ENCODE measurements around the gene PDE4D. TPM values are rescaled to one million over a fixed set of nuclear protein-coding genes. Genes with fewer than 3 reads are reported as not detected.
A peak's percentile ranks its signal among the peaks of the same experiment; 100 is the strongest.

The PDE4D gene
- total and polyA plus RNA-seq, 2 experiments from 2014 or later: 4.3 to 9.7 TPM

- H3F3A ChIP-seq (ENCODE audit: insufficient read depth): peaks cover 10% of the 10 kb centered on the region; the same call in 1 of the 2 replicates
- H3K36me3 ChIP-seq (ENCODE audit: low read depth): no peaks in the 10 kb centered on the region
- peaks cover 11% of the 10 kb centered on the region for H3K4me1 ChIP-seq (ENCODE audit: insufficient read depth)
- no peak overlapping the region for H3K27ac ChIP-seq
- H3K9ac ChIP-seq: no peak overlapping the region
- in situ Hi-C loops (cut with MboI): no loop called here
- H3K9me3 ChIP-seq (ENCODE audit: low read depth): no peaks in the 10 kb centered on the region
- no peak overlapping the region for H3K4me2 ChIP-seq (ENCODE audit: unreplicated experiment)
- H4K20me1 ChIP-seq (ENCODE audit: insufficient read depth): no peaks in the 10 kb centered on the region
- TF ChIP-seq EZH2phosphoT487 (IDR thresholded peaks at IDR 0.05; ENCODE audit: insufficient read depth, low read depth): no peak
- H3K79me2 ChIP-seq (ENCODE audit: insufficient read depth): no peaks in the 10 kb centered on the region
- H3K27me3 ChIP-seq (replicated peaks; ENCODE audit: insufficient read depth): no peaks in the 10 kb centered on the region
- H3K9me2 ChIP-seq (ENCODE audit: insufficient read depth): no peaks in the 10 kb centered on the region
- H2AFZ ChIP-seq: no peak overlapping the region
- DNase-seq: no peak
- no peak overlapping the region for H3K4me3 ChIP-seq
These were observed 110.3 kb downstream of the PDE4D start for GRCh38 chr5:59783264-59783663.

DNA sequence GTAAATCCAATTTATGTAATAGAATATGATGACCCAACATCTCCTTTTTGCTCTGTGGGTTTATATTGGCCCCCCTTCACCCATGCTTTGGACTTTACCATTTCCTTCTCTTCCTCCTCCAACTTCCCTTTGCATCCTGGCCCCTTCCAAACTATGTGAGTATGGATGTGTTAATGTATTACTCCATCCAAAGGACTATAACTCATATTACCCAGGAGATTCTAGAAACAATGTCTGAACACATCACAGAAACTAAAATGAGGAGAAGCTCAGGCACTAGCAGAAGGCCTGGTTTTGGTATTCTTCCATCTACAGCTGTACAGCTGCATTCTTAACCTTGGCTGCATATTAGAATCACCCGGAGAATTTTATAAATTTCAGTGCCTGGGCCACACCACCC is 110.7 kb downstream of the PDE4D start:
- DNase-seq: no peak
- H3K36me3 ChIP-seq (ENCODE audit: low read depth): no peaks in the 10 kb centered on the region
- no peaks in the 10 kb centered on the region for H3K9me2 ChIP-seq (ENCODE audit: insufficient read depth)
- H3K4me2 ChIP-seq (ENCODE audit: unreplicated experiment): no peak overlapping the region
- in situ Hi-C loops (cut with MboI): no loop called here
- no peak overlapping the region for H2AFZ ChIP-seq
- H3K4me3 ChIP-seq: no peak overlapping the region
- H3K27me3 ChIP-seq (replicated peaks; ENCODE audit: insufficient read depth): no peaks in the 10 kb centered on the region
- peaks cover 11% of the 10 kb centered on the region for H3K4me1 ChIP-seq (ENCODE audit: insufficient read depth)
- no peak overlapping the region for H3K27ac ChIP-seq
- peaks cover 10% of the 10 kb centered on the region; the same call in 1 of the 2 replicates for H3F3A ChIP-seq (ENCODE audit: insufficient read depth)
- H3K9ac ChIP-seq: no peak overlapping the region
- H3K9me3 ChIP-seq (ENCODE audit: low read depth): no peaks in the 10 kb centered on the region
- no peaks in the 10 kb centered on the region for H4K20me1 ChIP-seq (ENCODE audit: insufficient read depth)
- TF ChIP-seq EZH2phosphoT487 (IDR thresholded peaks at IDR 0.05; ENCODE audit: insufficient read depth, low read depth) (no peak), EZH2 (IDR thresholded peaks at IDR 0.05; ENCODE audit: insufficient read depth, poor library complexity, severe bottlenecking) (no peak)
- 52 to 60% methylated on average over 1 of the region's 1 CpG for WGBS, 2 experiments (ENCODE audit: low coverage in 1 of 2, low lambda C conversion rate in 2 of 2, missing lambda C conversion rate in 2 of 2)
- no peaks in the 10 kb centered on the region for H3K79me2 ChIP-seq (ENCODE audit: insufficient read depth)

DNA sequence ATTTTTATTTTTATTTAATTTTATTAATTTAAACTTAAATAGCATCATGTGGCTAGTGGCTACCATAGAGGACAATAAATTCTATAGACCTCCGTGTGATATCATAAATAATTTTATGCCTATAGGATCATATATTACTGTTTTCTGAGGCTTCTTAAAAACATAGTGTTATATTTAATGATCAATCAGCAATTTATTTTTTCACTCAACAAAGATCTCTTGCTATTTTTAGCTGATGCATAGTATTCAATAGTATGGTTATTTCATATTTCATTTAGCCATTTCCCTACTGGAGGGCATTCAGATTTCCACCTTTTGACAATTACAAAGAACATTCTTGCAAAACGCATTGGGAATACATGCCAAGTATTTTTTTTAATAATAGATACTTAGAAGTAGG is 114.1 kb downstream of the PDE4D start:
- no peak overlapping the region for H3K4me3 ChIP-seq
- TF ChIP-seq EZH2phosphoT487 (IDR thresholded peaks at IDR 0.05; ENCODE audit: insufficient read depth, low read depth): no peak
- no peak for TF ChIP-seq EZH2 (IDR thresholded peaks at IDR 0.05; ENCODE audit: insufficient read depth, poor library complexity, severe bottlenecking)
- H3K9ac ChIP-seq: no peak overlapping the region
- no peaks in the 10 kb centered on the region for H3K9me3 ChIP-seq (ENCODE audit: low read depth)
- in situ Hi-C loops (cut with MboI): no loop called here
- no peaks in the 10 kb centered on the region for H3K27me3 ChIP-seq (replicated peaks; ENCODE audit: insufficient read depth)
- no peaks in the 10 kb centered on the region for H3F3A ChIP-seq (ENCODE audit: insufficient read depth)
- H3K9me2 ChIP-seq (ENCODE audit: insufficient read depth): no peaks in the 10 kb centered on the region
- no peak overlapping the region for H3K4me2 ChIP-seq (ENCODE audit: unreplicated experiment)
- no peak for DNase-seq
- H3K79me2 ChIP-seq (ENCODE audit: insufficient read depth): no peaks in the 10 kb centered on the region
- WGBS, 2 experiments (ENCODE audit: low coverage in 1 of 2, low lambda C conversion rate in 2 of 2, missing lambda C conversion rate in 2 of 2): 61 to 69% methylated on average over 2 of the region's 2 CpGs
- H3K27ac ChIP-seq: no peak overlapping the region
- no peak overlapping the region for H2AFZ ChIP-seq
- H4K20me1 ChIP-seq (ENCODE audit: insufficient read depth): no peaks in the 10 kb centered on the region
- no peaks in the 10 kb centered on the region for H3K4me1 ChIP-seq (ENCODE audit: insufficient read depth)
- no peaks in the 10 kb centered on the region for H3K36me3 ChIP-seq (ENCODE audit: low read depth)

GRCh38 chr5:59777028-59777427 is 116.5 kb downstream of the PDE4D start:
- no peaks in the 10 kb centered on the region for H3K27me3 ChIP-seq (replicated peaks; ENCODE audit: insufficient read depth)
- H3K36me3 ChIP-seq (ENCODE audit: low read depth): no peaks in the 10 kb centered on the region
- H3K4me1 ChIP-seq (ENCODE audit: insufficient read depth): no peaks in the 10 kb centered on the region
- TF ChIP-seq EZH2 (IDR thresholded peaks at IDR 0.05; ENCODE audit: insufficient read depth, poor library complexity, severe bottlenecking): no peak
- in situ Hi-C loops (cut with MboI): no loop called here
- H3K4me2 ChIP-seq (ENCODE audit: unreplicated experiment): no peak overlapping the region
- DNase-seq: no peak
- no peaks in the 10 kb centered on the region for H3K9me3 ChIP-seq (ENCODE audit: low read depth)
- H2AFZ ChIP-seq: no peak overlapping the region
- no peak overlapping the region for H3K9ac ChIP-seq
- H3K27ac ChIP-seq: no peak overlapping the region
- no peak overlapping the region for H3K4me3 ChIP-seq
- no peaks in the 10 kb centered on the region for H3F3A ChIP-seq (ENCODE audit: insufficient read depth)
- WGBS, 2 experiments (ENCODE audit: low coverage in 1 of 2, low lambda C conversion rate in 2 of 2, missing lambda C conversion rate in 2 of 2): 68 to 72% methylated on average over 4 of the region's 4 CpGs
- no peaks in the 10 kb centered on the region for H4K20me1 ChIP-seq (ENCODE audit: insufficient read depth)
- no peaks in the 10 kb centered on the region for H3K9me2 ChIP-seq (ENCODE audit: insufficient read depth)
- H3K79me2 ChIP-seq (ENCODE audit: insufficient read depth): no peaks in the 10 kb centered on the region

- Histone ChIP-seq H2AFZ (no peak overlapping the region), H3K27ac (no peak overlapping the region), H3K27me3 (replicated peaks; ENCODE audit: insufficient read depth) (no peaks in the 10 kb centered on the region), H3K9ac (no peak overlapping the region), H4K20me1 (ENCODE audit: insufficient read depth) (no peaks in the 10 kb centered on the region), H3K9me2 (ENCODE audit: insufficient read depth) (no peaks in the 10 kb centered on the region), H3K4me1 (ENCODE audit: insufficient read depth) (peaks cover 8% of the 10 kb centered on the region; the same call in 1 of the 2 replicates), H3K4me2 (ENCODE audit: unreplicated experiment) (no peak overlapping the region), H3F3A (ENCODE audit: insufficient read depth) (no peaks in the 10 kb centered on the region), H3K4me3 (no peak overlapping the region), H3K79me2 (ENCODE audit: insufficient read depth) (no peaks in the 10 kb centered on the region), H3K36me3 (ENCODE audit: low read depth) (no peaks in the 10 kb centered on the region), H3K9me3 (ENCODE audit: low read depth) (no peaks in the 10 kb centered on the region)
- in situ Hi-C loops (cut with MboI): no loop called here
- TF ChIP-seq EZH2 (IDR thresholded peaks at IDR 0.05; ENCODE audit: insufficient read depth, poor library complexity, severe bottlenecking): no peak
- no peak for TF ChIP-seq EZH2phosphoT487 (IDR thresholded peaks at IDR 0.05; ENCODE audit: insufficient read depth, low read depth)
- peak; percentile 55 for DNase-seq
These were observed 120.2 kb downstream of the PDE4D start for GRCh38 chr5:59773294-59773693.

Measured in GM23248 (cell line).